NB4 (cell line): ENCODE data around the gene CORO6.

ENCODE experiments used
- DNase-seq: peaks from one replicate; pipeline ENCODE4 v3.0.0; 2010; ENCODE audit warnings: low read depth
- H3K4me3 ChIP-seq: one replicate; pipeline ENCODE4 v1.5.1; 2011; ENCODE audit warnings: mild to moderate bottlenecking, low read depth, low read length, moderate library complexity
- CTCF ChIP-seq: IDR thresholded peaks from one replicate; pipeline ENCODE4 v1.5.1; 2012; ENCODE audit warnings: low read depth, low read length
- MAX ChIP-seq: IDR thresholded peaks from 2 replicates; pipeline ENCODE4 v1.6.1; 2011; ENCODE audit warnings: low read depth, low read length
- POLR2A ChIP-seq: IDR thresholded peaks from 2 replicates; pipeline ENCODE4 v1.6.1; 2011; ENCODE audit warnings: mild to moderate bottlenecking; ENCODE audit not compliant: insufficient read length; ENCODE audit errors: extremely low read depth

CORO6 gene

GRCh38 chr17:29566473-29567303 lies 56.0 kb downstream of the CORO6 start, which contains the start of gene ABHD15:
TSS of gene ABHD15 (minus strand) at chr17:29567037. CDS start at chr17:29566966, 71 bp downstream.
- TF ChIP-seq POLR2A (peak; percentile 52), MAX (no peak; the same call in 1 of the 2 replicates), CTCF (no peak)
- DNase-seq, result peak; percentile 89
- H3K4me3 ChIP-seq, result peak within 1 kb of the TSS; percentile 83

- TF ChIP-seq MAX (no peak), POLR2A (no peak), CTCF (peak; percentile 50)
- H3K4me3 ChIP-seq, result peak overlapping the region; percentile 62
- peak; percentile 81 for DNase-seq
Measured at GRCh38 chr17:29565643-29566472, 56.9 kb downstream of the CORO6 start.
